WTC11 (cell line): Measurements from ENCODE around the gene IRF2BPL. TPM values are rescaled to one million over a fixed set of nuclear protein-coding genes. Genes with fewer than 3 reads are reported as not detected.

Source experiments
- ATAC-seq: fragments of 200-7000 bp; cut with Tn5 transposase; 2 replicates; pipeline ENCODE4 v1.10.0; 2021; ENCODE audit warnings: mild to moderate bottlenecking, moderate library complexity
- CTCF ChIA-PET: fragments of 300-600 bp; sonication (Branson Sonifier 250); formaldehyde crosslinking; loops from one replicate; lab custom pipeline; 2021; ENCODE audit warnings: antibody characterized with exemption; lab: Charles Lee
- POLR2A ChIA-PET: fragments of 350-600 bp; sonication (Branson Sonifier 250); formaldehyde crosslinking; loops from one replicate; lab custom pipeline; 2021; ENCODE audit warnings: antibody characterized with exemption; lab: Charles Lee
- DNase-seq: peaks from one replicate; pipeline ENCODE4 v3.0.0; 2021; ENCODE audit warnings: low spot score
- H3K27ac Mint-ChIP-seq: 2 replicates; pipeline ENCODE4 v1.8.0; 2021; ENCODE audit warnings: mixed read lengths
- H3K27me3 Mint-ChIP-seq: 2 replicates; pipeline ENCODE4 v1.8.0; 2021; ENCODE audit warnings: low read depth, mild to moderate bottlenecking, moderate library complexity, mixed read lengths
- H3K36me3 Mint-ChIP-seq: 2 replicates; pipeline ENCODE4 v1.8.0; 2021; ENCODE audit warnings: mixed read lengths
- H3K4me1 Mint-ChIP-seq: 2 replicates; pipeline ENCODE4 v1.8.0; 2022; ENCODE audit warnings: mixed read lengths
- H3K4me3 Mint-ChIP-seq: 2 replicates; pipeline ENCODE4 v1.8.0; 2021; ENCODE audit warnings: mild to moderate bottlenecking, moderate library complexity, mixed read lengths
- H3K9me3 Mint-ChIP-seq: 2 replicates; pipeline ENCODE4 v1.8.0; 2021; ENCODE audit warnings: mixed read lengths
- EMX1 ChIP-seq: fragments of 250-450 bp; sonication (Bioruptor Pico); IDR thresholded peaks from 2 replicates; pipeline ENCODE4 v1.8.0; 2021; ENCODE audit warnings: mild to moderate bottlenecking
- GTF2I ChIP-seq: fragments of 250-450 bp; sonication (Bioruptor Pico); conservative IDR thresholded peaks from 2 replicates; pipeline ENCODE4 v1.4.0; 2021; ENCODE audit warnings: mild to moderate bottlenecking
- IRF2 ChIP-seq: sonication (generic); formaldehyde crosslinking; IDR thresholded peaks from 2 replicates; pipeline ENCODE4 v1.8.0; 2022; ENCODE audit warnings: low read depth, missing genetic modification reagents, borderline replicate concordance
- KAT7 ChIP-seq: sonication (generic); formaldehyde crosslinking; IDR thresholded peaks from 2 replicates; pipeline ENCODE4 v1.8.1; 2023; ENCODE audit warnings: missing genetic modification reagents, mild to moderate bottlenecking, borderline replicate concordance
- NFE2L1 ChIP-seq: sonication (generic); formaldehyde crosslinking; IDR thresholded peaks from 2 replicates; pipeline ENCODE4 v1.8.1; 2023; ENCODE audit warnings: missing genetic modification reagents
- RELA ChIP-seq: sonication (generic); formaldehyde crosslinking; IDR thresholded peaks from 2 replicates; pipeline ENCODE4 v1.8.1; 2022; ENCODE audit warnings: missing genetic modification reagents, mild to moderate bottlenecking, borderline replicate concordance
- TEAD1 ChIP-seq: sonication (generic); formaldehyde crosslinking; IDR thresholded peaks from 2 replicates; pipeline ENCODE4 v1.8.0; 2022; ENCODE audit warnings: mild to moderate bottlenecking, missing genetic modification reagents
- ZBTB21 ChIP-seq: sonication (generic); formaldehyde crosslinking; IDR thresholded peaks from 2 replicates; pipeline ENCODE4 v1.8.1; 2023; ENCODE audit warnings: mild to moderate bottlenecking, missing genetic modification reagents, borderline replicate concordance
- ZNF121 ChIP-seq: sonication (generic); formaldehyde crosslinking; IDR thresholded peaks from 2 replicates; pipeline ENCODE4 v1.8.0; 2023; ENCODE audit warnings: missing genetic modification reagents
- total RNA-seq: library from RNA; stranded (reverse); gene quantifications from 3 replicates; pipeline ENCODE4 v1.2.3, GENCODE V29; 2021
- TF ChIP-seq, protein P1 (sequence below): sonication (generic); formaldehyde crosslinking; IDR thresholded peaks from 2 replicates; pipeline ENCODE4 v1.8.1; 2022; ENCODE audit warnings: low read depth, missing genetic modification reagents, borderline replicate concordance
- TF ChIP-seq, protein P2 (sequence below): sonication (generic); formaldehyde crosslinking; IDR thresholded peaks from 2 replicates; pipeline ENCODE4 v1.8.0; 2023; ENCODE audit warnings: mild to moderate bottlenecking, missing genetic modification reagents
- TF ChIP-seq, protein P3 (sequence below): sonication (generic); formaldehyde crosslinking; IDR thresholded peaks from 2 replicates; pipeline ENCODE4 v1.8.0; 2022; ENCODE audit warnings: mild to moderate bottlenecking, missing genetic modification reagents
- TF ChIP-seq, protein P4 (sequence below): fragments of 250-450 bp; sonication (Bioruptor Pico); IDR thresholded peaks from 2 replicates; pipeline ENCODE4 v1.9.0; 2021; ENCODE audit warnings: mild to moderate bottlenecking
- TF ChIP-seq, protein P5 (sequence below): sonication (generic); formaldehyde crosslinking; IDR thresholded peaks from 2 replicates; pipeline ENCODE4 v1.8.1; 2022; ENCODE audit warnings: mild to moderate bottlenecking, missing genetic modification reagents, moderate library complexity, borderline replicate concordance
- TF ChIP-seq, protein P6 (sequence below): sonication (generic); formaldehyde crosslinking; IDR thresholded peaks from 2 replicates; pipeline ENCODE4 v1.8.1; 2023; ENCODE audit warnings: mild to moderate bottlenecking, missing genetic modification reagents, moderate library complexity
- TF ChIP-seq, protein P7 (sequence below): sonication (generic); formaldehyde crosslinking; IDR thresholded peaks from 2 replicates; pipeline ENCODE4 v1.8.1; 2022; ENCODE audit warnings: mild to moderate bottlenecking, moderate library complexity, missing genetic modification reagents
- TF ChIP-seq, protein P8 (sequence below): sonication (generic); formaldehyde crosslinking; IDR thresholded peaks from 2 replicates; pipeline ENCODE4 v1.8.0; 2022; ENCODE audit warnings: mild to moderate bottlenecking, missing genetic modification reagents
- TF ChIP-seq, protein P9 (sequence below): sonication (generic); formaldehyde crosslinking; conservative IDR thresholded peaks from 2 replicates; pipeline ENCODE4 v1.8.1; 2022; ENCODE audit warnings: mild to moderate bottlenecking, missing genetic modification reagents

Gene IRF2BPL
- total RNA-seq, 1 experiment from 2014 or later, result 126 TPM

DNA sequence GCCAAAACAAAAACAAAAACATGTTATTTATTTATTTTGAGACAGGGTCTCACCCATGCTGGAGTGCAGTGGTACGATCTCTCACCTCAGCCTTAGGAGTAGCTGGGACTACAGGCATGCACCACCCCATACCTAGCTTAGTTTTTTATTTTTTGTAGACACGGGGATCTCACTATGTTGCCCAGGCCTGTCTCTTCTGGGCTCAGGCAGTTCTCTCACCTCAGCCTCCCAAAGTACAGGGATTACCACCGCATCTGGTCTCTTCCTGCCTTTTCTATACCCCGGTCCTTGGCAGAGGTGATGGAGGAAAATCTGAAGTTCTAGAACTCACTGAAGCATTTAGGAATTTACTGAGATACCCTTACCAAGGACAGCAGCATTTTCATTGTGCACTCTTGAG is 6.8 kb upstream of the IRF2BPL start:
- peaks cover 7% of the 10 kb centered on the region for H3K27me3 Mint-ChIP-seq
- no peak overlapping the region for H3K4me3 Mint-ChIP-seq
- ChIA-PET POLR2A (interaction anchor here (0.6 to 2.3 kb wide), 3 partner anchors 24 to 74 kb away, joined by 3 to 9 read pairs (median 8); no protein-coding TSS in a partner anchor), CTCF (no interaction called here)
- no peaks in the 10 kb centered on the region for H3K36me3 Mint-ChIP-seq
- no peaks in the 10 kb centered on the region for H3K9me3 Mint-ChIP-seq
- TF ChIP-seq IRF2 (CRISPR knock-in tag) (no peak), ZNF121 (peak; percentile 87)
- TF ChIP-seq, protein P1, sequence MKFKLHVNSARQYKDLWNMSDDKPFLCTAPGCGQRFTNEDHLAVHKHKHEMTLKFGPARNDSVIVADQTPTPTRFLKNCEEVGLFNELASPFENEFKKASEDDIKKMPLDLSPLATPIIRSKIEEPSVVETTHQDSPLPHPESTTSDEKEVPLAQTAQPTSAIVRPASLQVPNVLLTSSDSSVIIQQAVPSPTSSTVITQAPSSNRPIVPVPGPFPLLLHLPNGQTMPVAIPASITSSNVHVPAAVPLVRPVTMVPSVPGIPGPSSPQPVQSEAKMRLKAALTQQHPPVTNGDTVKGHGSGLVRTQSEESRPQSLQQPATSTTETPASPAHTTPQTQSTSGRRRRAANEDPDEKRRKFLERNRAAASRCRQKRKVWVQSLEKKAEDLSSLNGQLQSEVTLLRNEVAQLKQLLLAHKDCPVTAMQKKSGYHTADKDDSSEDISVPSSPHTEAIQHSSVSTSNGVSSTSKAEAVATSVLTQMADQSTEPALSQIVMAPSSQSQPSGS (CRISPR knock-in tag), result no peak
- no peak for ATAC-seq
- no peak overlapping the region for H3K27ac Mint-ChIP-seq
- H3K4me1 Mint-ChIP-seq, result peaks cover 73% of the 10 kb centered on the region
- no peak for DNase-seq

DNA sequence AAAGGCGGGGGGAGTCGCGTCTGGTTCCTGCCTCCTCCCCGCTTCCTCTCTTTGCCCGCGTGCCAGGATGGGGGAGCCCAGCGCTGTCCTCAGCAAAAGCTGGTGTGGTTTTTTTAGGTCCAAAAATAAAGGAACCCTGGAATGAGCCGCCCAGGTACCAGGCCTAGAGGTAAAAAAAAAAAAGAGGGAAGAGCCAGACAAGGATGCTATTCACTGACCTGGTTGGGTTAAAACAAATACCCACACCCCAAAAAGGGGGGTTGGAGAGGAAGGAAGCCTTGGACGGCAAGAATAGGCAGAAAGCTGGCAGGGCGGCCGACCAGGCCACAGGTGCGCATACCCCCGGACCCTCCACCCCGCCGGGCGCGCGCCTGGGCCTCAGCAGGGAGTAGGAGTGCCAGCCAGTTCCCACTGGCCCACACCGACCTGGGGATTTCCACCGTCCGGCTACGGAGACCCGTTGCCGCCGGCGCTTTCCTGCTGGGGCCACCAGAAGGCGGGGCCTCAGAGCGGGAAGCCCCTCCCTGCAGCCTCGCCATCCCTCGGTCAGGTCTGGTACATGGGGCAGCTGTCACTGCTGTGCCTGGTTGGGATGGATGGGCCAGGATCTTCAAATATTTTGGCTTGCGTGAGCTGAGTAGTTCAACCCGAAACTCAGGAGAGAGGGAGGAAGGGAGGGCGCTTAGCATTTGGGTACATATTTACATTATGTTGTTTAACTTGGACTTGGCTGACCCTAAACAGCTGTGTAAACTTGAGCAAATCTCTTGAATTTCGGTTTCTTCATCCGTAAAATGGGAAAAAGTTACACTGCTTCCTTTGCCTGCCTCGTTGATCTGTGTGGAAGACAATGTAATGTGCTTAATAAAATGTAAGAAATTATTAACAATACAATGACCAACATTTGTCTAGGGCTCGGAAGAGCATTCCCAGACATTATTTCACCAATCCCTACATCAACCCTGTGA is 5.4 kb upstream of the IRF2BPL start:
- ChIA-PET POLR2A (interaction anchor here (0.8 to 2.5 kb wide), 5 partner anchors 9 to 87 kb away, joined by 4 to 24 read pairs (median 8); no protein-coding TSS in a partner anchor), CTCF (interaction anchor here (0.7 to 2.7 kb wide), 10 partner anchors 10 to 161 kb away, joined by 3 to 18 read pairs (median 4); no protein-coding TSS in a partner anchor)
- peaks cover 77% of the 10 kb centered on the region for H3K4me1 Mint-ChIP-seq
- peak; percentile 70 for ATAC-seq
- DNase-seq, result peak; percentile 95
- peaks cover 5% of the 10 kb centered on the region for H3K27me3 Mint-ChIP-seq
- peak overlapping the region; percentile 71 for H3K4me3 Mint-ChIP-seq
- H3K27ac Mint-ChIP-seq, result peak overlapping the region; percentile 99
- no peaks in the 10 kb centered on the region for H3K36me3 Mint-ChIP-seq
- no peaks in the 10 kb centered on the region for H3K9me3 Mint-ChIP-seq
- TF ChIP-seq, protein P2, sequence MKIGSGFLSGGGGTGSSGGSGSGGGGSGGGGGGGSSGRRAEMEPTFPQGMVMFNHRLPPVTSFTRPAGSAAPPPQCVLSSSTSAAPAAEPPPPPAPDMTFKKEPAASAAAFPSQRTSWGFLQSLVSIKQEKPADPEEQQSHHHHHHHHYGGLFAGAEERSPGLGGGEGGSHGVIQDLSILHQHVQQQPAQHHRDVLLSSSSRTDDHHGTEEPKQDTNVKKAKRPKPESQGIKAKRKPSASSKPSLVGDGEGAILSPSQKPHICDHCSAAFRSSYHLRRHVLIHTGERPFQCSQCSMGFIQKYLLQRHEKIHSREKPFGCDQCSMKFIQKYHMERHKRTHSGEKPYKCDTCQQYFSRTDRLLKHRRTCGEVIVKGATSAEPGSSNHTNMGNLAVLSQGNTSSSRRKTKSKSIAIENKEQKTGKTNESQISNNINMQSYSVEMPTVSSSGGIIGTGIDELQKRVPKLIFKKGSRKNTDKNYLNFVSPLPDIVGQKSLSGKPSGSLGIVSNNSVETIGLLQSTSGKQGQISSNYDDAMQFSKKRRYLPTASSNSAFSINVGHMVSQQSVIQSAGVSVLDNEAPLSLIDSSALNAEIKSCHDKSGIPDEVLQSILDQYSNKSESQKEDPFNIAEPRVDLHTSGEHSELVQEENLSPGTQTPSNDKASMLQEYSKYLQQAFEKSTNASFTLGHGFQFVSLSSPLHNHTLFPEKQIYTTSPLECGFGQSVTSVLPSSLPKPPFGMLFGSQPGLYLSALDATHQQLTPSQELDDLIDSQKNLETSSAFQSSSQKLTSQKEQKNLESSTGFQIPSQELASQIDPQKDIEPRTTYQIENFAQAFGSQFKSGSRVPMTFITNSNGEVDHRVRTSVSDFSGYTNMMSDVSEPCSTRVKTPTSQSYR (CRISPR knock-in tag), result no peak
- TF ChIP-seq, protein P3, sequence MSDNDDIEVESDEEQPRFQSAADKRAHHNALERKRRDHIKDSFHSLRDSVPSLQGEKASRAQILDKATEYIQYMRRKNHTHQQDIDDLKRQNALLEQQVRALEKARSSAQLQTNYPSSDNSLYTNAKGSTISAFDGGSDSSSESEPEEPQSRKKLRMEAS (CRISPR knock-in tag), result no peak; the same call in 1 of the 2 replicates
- TF ChIP-seq NFE2L1 (CRISPR knock-in tag) (peak; percentile 47; the same call in 1 of the 2 replicates), EMX1 (CRISPR knock-in tag) (no peak), KAT7 (CRISPR knock-in tag) (no peak), GTF2I (no peak), RELA (CRISPR knock-in tag) (no peak), ZNF121 (peak; percentile 71), TEAD1 (CRISPR knock-in tag) (peak; percentile 77; the same call in 1 of the 2 replicates), ZBTB21 (CRISPR knock-in tag) (peak; percentile 79)
- TF ChIP-seq, protein P4, sequence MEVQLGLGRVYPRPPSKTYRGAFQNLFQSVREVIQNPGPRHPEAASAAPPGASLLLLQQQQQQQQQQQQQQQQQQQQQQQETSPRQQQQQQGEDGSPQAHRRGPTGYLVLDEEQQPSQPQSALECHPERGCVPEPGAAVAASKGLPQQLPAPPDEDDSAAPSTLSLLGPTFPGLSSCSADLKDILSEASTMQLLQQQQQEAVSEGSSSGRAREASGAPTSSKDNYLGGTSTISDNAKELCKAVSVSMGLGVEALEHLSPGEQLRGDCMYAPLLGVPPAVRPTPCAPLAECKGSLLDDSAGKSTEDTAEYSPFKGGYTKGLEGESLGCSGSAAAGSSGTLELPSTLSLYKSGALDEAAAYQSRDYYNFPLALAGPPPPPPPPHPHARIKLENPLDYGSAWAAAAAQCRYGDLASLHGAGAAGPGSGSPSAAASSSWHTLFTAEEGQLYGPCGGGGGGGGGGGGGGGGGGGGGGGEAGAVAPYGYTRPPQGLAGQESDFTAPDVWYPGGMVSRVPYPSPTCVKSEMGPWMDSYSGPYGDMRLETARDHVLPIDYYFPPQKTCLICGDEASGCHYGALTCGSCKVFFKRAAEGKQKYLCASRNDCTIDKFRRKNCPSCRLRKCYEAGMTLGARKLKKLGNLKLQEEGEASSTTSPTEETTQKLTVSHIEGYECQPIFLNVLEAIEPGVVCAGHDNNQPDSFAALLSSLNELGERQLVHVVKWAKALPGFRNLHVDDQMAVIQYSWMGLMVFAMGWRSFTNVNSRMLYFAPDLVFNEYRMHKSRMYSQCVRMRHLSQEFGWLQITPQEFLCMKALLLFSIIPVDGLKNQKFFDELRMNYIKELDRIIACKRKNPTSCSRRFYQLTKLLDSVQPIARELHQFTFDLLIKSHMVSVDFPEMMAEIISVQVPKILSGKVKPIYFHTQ, result no peak
- TF ChIP-seq, protein P5, sequence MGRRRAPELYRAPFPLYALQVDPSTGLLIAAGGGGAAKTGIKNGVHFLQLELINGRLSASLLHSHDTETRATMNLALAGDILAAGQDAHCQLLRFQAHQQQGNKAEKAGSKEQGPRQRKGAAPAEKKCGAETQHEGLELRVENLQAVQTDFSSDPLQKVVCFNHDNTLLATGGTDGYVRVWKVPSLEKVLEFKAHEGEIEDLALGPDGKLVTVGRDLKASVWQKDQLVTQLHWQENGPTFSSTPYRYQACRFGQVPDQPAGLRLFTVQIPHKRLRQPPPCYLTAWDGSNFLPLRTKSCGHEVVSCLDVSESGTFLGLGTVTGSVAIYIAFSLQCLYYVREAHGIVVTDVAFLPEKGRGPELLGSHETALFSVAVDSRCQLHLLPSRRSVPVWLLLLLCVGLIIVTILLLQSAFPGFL (CRISPR knock-in tag), result no peak
- TF ChIP-seq, protein P6, sequence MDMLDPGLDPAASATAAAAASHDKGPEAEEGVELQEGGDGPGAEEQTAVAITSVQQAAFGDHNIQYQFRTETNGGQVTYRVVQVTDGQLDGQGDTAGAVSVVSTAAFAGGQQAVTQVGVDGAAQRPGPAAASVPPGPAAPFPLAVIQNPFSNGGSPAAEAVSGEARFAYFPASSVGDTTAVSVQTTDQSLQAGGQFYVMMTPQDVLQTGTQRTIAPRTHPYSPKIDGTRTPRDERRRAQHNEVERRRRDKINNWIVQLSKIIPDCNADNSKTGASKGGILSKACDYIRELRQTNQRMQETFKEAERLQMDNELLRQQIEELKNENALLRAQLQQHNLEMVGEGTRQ, result 0 out of 2 replicates have a peak, but pooled peaks have one; percentile 11
- TF ChIP-seq, protein P7, sequence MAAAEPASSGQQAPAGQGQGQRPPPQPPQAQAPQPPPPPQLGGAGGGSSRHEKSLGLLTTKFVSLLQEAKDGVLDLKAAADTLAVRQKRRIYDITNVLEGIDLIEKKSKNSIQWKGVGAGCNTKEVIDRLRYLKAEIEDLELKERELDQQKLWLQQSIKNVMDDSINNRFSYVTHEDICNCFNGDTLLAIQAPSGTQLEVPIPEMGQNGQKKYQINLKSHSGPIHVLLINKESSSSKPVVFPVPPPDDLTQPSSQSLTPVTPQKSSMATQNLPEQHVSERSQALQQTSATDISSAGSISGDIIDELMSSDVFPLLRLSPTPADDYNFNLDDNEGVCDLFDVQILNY (CRISPR knock-in tag), result peak; percentile 64; the same call in 1 of the 2 replicates
- TF ChIP-seq, protein P8, sequence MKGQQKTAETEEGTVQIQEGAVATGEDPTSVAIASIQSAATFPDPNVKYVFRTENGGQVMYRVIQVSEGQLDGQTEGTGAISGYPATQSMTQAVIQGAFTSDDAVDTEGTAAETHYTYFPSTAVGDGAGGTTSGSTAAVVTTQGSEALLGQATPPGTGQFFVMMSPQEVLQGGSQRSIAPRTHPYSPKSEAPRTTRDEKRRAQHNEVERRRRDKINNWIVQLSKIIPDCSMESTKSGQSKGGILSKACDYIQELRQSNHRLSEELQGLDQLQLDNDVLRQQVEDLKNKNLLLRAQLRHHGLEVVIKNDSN (CRISPR knock-in tag), result no peak
- TF ChIP-seq, protein P9, sequence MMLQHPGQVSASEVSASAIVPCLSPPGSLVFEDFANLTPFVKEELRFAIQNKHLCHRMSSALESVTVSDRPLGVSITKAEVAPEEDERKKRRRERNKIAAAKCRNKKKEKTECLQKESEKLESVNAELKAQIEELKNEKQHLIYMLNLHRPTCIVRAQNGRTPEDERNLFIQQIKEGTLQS (CRISPR knock-in tag), result no peak
